Activated CD4-positive, alpha-beta T cell treated with anti-CD3 and anti-CD28 coated beads, Interleukin-2, amount 10 ng/mL, durations not matched to agents 24 days and 14 days (primary cell): Measurements from ENCODE around the gene S100A11. TPM values are rescaled to one million over a fixed set of nuclear protein-coding genes. Genes with fewer than 3 reads are reported as not detected.

Experiments used
- DNase-seq: peaks from one replicate; pipeline ENCODE4 v3.0.0; 2022
- H3K27ac Mint-ChIP-seq: one replicate; pipeline ENCODE4 v1.8.0; 2022; ENCODE audit warnings: mild to moderate bottlenecking, mixed read lengths
- H3K27me3 Mint-ChIP-seq: one replicate; pipeline ENCODE4 v1.8.0; 2022; ENCODE audit warnings: mixed read lengths
- H3K36me3 Mint-ChIP-seq: one replicate; pipeline ENCODE4 v1.8.0; 2022; ENCODE audit warnings: low read depth, mild to moderate bottlenecking, mixed read lengths
- H3K4me1 Mint-ChIP-seq: one replicate; pipeline ENCODE4 v1.8.0; 2021; ENCODE audit warnings: mixed read lengths
- H3K4me3 Mint-ChIP-seq: one replicate; pipeline ENCODE4 v1.8.0; 2022; ENCODE audit warnings: mild to moderate bottlenecking, moderate library complexity, mixed read lengths
- H3K9me3 Mint-ChIP-seq: one replicate; pipeline ENCODE4 v1.8.0; 2021; ENCODE audit warnings: mixed read lengths
- intact Hi-C: fragments of 100-400 bp; cut with micrococcal nuclease; formaldehyde crosslinking; loops from one replicate; pipeline ENCODE4 v1.15.1; 2023
- total RNA-seq: library from RNA; stranded (reverse); gene quantifications from 2 replicates; pipeline ENCODE4 v1.2.3, GENCODE V29; 2022

The S100A11 gene
- total RNA-seq, 1 donor from 2014 or later: 218 TPM

- Mint-ChIP-seq H3K4me3 (peak overlapping the region; percentile 93), H3K27ac (peak overlapping the region; percentile 98), H3K27me3 (peaks cover 2% of the 10 kb centered on the region), H3K9me3 (no peaks in the 10 kb centered on the region), H3K36me3 (peaks cover 17% of the 10 kb centered on the region), H3K4me1 (peaks cover 56% of the 10 kb centered on the region)
- peak; percentile 71 for DNase-seq
- intact Hi-C loops: no loop called here
Observed at GRCh38 chr1:151992303-151993083, 44.3 kb downstream of the S100A11 start.

- DNase-seq: no peak
- intact Hi-C loops: no loop called here
- Mint-ChIP-seq H3K27me3 (peaks cover 2% of the 10 kb centered on the region), H3K27ac (peak overlapping the region; percentile 98), H3K36me3 (peaks cover 20% of the 10 kb centered on the region), H3K9me3 (no peaks in the 10 kb centered on the region), H3K4me1 (peaks cover 56% of the 10 kb centered on the region), H3K4me3 (peak overlapping the region; percentile 93)
Observed at GRCh38 chr1:151991663-151992302, 45.0 kb downstream of the S100A11 start.

GRCh38 chr1:151990856-151991198, 46.0 kb downstream of the S100A11 start:
- Mint-ChIP-seq H3K4me3 (no peak overlapping the region), H3K9me3 (no peaks in the 10 kb centered on the region), H3K27me3 (peaks cover 2% of the 10 kb centered on the region), H3K4me1 (peaks cover 63% of the 10 kb centered on the region), H3K36me3 (peaks cover 28% of the 10 kb centered on the region), H3K27ac (no peak overlapping the region)
- intact Hi-C loops: no loop called here
- no peak for DNase-seq

GRCh38 chr1:151990058-151990855, 46.5 kb downstream of the S100A11 start:
- peak overlapping the region; percentile 43 for H3K4me3 Mint-ChIP-seq
- peaks cover 34% of the 10 kb centered on the region for H3K36me3 Mint-ChIP-seq
- peaks cover 67% of the 10 kb centered on the region for H3K4me1 Mint-ChIP-seq
- no peaks in the 10 kb centered on the region for H3K9me3 Mint-ChIP-seq
- peaks cover 2% of the 10 kb centered on the region for H3K27me3 Mint-ChIP-seq
- no peak overlapping the region for H3K27ac Mint-ChIP-seq
- intact Hi-C loops: no loop called here
- DNase-seq: no peak

- no peaks in the 10 kb centered on the region for H3K27me3 Mint-ChIP-seq
- intact Hi-C loops: no loop called here
- H3K4me1 Mint-ChIP-seq: peaks cover 72% of the 10 kb centered on the region
- H3K9me3 Mint-ChIP-seq: no peaks in the 10 kb centered on the region
- peaks cover 41% of the 10 kb centered on the region for H3K36me3 Mint-ChIP-seq
- peak; percentile 71 for DNase-seq
- peak overlapping the region; percentile 34 for H3K27ac Mint-ChIP-seq
- H3K4me3 Mint-ChIP-seq: peak overlapping the region; percentile 43
Observed at GRCh38 chr1:151989211-151989862, 47.5 kb downstream of the S100A11 start.

- H3K36me3 Mint-ChIP-seq: peaks cover 50% of the 10 kb centered on the region
Observed at GRCh38 chr1:151988405-151988923, 48.3 kb downstream of the S100A11 start.

GRCh38 chr1:151986501-151987190, 50.2 kb downstream of the S100A11 start:
- Mint-ChIP-seq H3K9me3 (no peaks in the 10 kb centered on the region), H3K27ac (no peak overlapping the region), H3K36me3 (peaks cover 56% of the 10 kb centered on the region)

More at GRCh38 chr1:151988405-151988923, 48.3 kb downstream of the S100A11 start:
- Mint-ChIP-seq H3K4me3 (no peak overlapping the region), H3K9me3 (no peaks in the 10 kb centered on the region), H3K27me3 (no peaks in the 10 kb centered on the region), H3K4me1 (peaks cover 78% of the 10 kb centered on the region), H3K27ac (peak overlapping the region; percentile 54)
- DNase-seq: no peak
- intact Hi-C loops: no loop called here

GRCh38 chr1:151985768-151986167, 51.0 kb downstream of the S100A11 start:
- intact Hi-C loops: loop anchor here (2.0 kb wide), 1 partner anchor 17 kb away; no protein-coding TSS in a partner anchor
- H3K27ac Mint-ChIP-seq: peak overlapping the region; percentile 67
- no peaks in the 10 kb centered on the region for H3K9me3 Mint-ChIP-seq
- H3K4me3 Mint-ChIP-seq: peak overlapping the region; percentile 78
- peaks cover 66% of the 10 kb centered on the region for H3K4me1 Mint-ChIP-seq
- DNase-seq: no peak
- peaks cover 64% of the 10 kb centered on the region for H3K36me3 Mint-ChIP-seq
- no peaks in the 10 kb centered on the region for H3K27me3 Mint-ChIP-seq

More at GRCh38 chr1:151986501-151987190, 50.2 kb downstream of the S100A11 start:
- Mint-ChIP-seq H3K4me3 (no peak overlapping the region), H3K4me1 (peaks cover 68% of the 10 kb centered on the region), H3K27me3 (no peaks in the 10 kb centered on the region)
- DNase-seq: no peak
- intact Hi-C loops: no loop called here

- H3K27ac Mint-ChIP-seq: peak overlapping the region; percentile 92
- intact Hi-C loops: loop anchor here (2.0 kb wide), 1 partner anchor 16 kb away; no protein-coding TSS in a partner anchor
- no peaks in the 10 kb centered on the region for H3K27me3 Mint-ChIP-seq
- DNase-seq: no peak
- H3K4me1 Mint-ChIP-seq: peaks cover 61% of the 10 kb centered on the region
- peak overlapping the region; percentile 78 for H3K4me3 Mint-ChIP-seq
- peaks cover 69% of the 10 kb centered on the region for H3K36me3 Mint-ChIP-seq
- no peaks in the 10 kb centered on the region for H3K9me3 Mint-ChIP-seq
Observed at GRCh38 chr1:151985270-151985669, 51.5 kb downstream of the S100A11 start.

GRCh38 chr1:151984313-151984956, 52.4 kb downstream of the S100A11 start:
- Mint-ChIP-seq H3K27ac (peak overlapping the region; percentile 92), H3K27me3 (no peaks in the 10 kb centered on the region), H3K36me3 (peaks cover 72% of the 10 kb centered on the region), H3K9me3 (no peaks in the 10 kb centered on the region), H3K4me3 (peak overlapping the region; percentile 78), H3K4me1 (peaks cover 53% of the 10 kb centered on the region)
- intact Hi-C loops: loop anchor here (1.0 to 5.0 kb wide), 6 partner anchors 10 to 53 kb away; partner anchors contain the start of gene S100A11
- peak; percentile 81 for DNase-seq
